HG02973 (cell line): ENCODE measurements around the gene ORMDL3.

Experiments used
- ATAC-seq: cut with Tn5 transposase; IDR thresholded peaks from one replicate; pipeline ENCODE4 v1.9.1; 2021; ENCODE audit warnings: moderate library complexity; ENCODE audit not compliant: unreplicated experiment

ORMDL3 gene, protein sequence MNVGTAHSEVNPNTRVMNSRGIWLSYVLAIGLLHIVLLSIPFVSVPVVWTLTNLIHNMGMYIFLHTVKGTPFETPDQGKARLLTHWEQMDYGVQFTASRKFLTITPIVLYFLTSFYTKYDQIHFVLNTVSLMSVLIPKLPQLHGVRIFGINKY

DNA sequence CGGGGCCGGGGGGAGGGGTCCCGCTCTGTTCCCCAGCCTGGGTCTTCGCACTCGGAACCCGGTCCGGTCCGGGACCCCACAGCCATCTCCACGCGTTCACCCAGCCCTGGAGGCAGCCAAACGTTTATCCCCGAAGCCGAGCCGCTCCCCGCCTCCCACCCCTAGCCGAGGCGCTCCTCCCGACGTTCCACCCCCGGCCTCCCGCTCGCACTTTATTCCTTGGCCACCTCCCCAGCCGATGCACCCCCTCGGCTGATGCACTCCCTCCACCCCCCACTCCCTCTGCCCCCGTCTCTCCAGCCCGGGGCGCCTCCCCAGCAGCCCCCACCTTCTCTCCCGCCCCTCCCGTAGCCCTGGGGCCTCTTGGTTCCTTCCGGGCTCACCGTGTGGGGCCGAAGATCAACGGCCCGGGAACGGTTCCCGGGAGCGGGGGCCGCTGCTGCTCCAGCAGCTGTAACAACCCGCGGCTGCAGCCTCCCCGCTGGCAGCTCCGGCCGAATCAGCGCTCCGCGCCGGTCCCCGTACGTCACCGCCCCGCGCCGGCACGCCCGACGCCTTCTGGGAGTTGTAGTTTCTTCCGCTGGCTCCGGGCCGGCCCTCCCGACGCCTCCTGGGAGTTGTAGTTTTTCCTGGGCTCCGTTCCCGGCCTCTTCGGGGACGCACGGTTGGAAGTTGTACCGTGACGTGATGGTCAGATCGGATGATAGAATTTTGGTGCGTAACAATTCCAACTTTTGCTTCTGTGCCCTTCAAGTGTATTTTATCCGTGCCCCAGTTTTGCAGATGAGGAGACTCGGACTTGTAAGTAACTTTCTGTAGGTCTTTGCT, at the start of gene ORMDL3, which contains the start of gene LRRC3C:
TSS of gene ORMDL3 (minus strand) at position 501 of the 828 bp plus-strand sequence. CDS start 3,398 bp downstream, outside the sequence.
TSS of gene LRRC3C (plus strand) at position 632 of the 828 bp plus-strand sequence. CDS start 13,792 bp downstream, outside the sequence.
- ATAC-seq = peak; percentile 61

DNA sequence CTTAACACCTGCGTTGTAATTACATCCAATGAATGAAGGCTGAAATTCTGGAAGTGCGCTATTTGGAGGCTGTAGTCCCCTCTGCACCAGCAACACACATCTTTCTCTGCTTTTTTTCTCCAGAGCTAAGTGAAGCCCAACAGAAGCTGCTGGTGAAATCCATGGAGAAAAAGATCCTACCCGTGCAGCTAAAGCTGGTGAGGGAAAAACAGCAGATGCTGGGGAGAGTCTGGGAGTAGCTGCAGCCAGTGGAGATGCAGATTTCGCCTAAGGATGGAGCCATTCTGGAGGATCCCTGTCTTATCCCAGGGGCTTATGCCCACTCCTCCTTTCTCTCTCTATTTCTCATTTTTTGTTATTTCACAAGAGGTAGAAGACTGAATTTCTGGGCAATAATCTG, 48.4 kb upstream of the ORMDL3 start:
- no peak for ATAC-seq

DNA sequence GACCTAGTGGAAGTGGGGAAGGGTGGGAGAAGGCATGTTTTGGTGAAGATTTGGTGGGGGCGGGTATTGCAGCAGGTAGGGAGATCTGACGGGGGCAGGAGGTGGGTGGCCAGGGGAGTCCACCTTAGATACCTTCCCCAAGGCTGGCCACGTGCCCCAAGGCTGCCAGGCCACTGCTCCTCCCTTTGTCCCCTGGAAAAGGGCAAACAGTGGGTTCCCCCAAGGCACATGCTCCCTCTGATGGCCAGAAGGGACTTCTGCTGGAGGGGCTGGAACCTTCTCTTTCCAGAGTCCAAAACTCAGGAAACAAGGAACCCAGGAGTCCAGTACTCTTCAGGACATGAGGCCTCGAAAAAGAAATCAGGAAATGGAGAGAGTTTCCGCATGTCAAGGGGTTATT, 47.0 kb upstream of the ORMDL3 start:
- ATAC-seq = no peak

DNA sequence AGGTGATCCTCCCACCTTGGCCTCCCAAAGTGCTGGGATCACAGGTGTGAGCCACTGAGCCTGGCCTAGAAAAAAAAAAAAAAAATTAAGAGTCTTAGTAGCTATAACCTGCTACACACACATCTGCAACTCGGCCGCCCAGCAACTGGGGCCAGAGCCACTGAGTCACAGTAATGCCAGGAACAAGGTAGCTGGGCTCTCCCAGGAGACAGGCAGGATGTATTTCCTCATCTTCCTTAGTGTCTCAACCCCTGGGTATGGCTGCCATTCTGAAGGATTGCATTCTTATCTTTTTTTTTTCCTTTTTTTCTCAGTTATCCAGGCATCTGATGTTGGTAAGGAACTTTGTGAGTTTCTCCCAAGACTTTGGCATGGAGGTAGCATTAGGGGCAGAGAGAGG, 46.1 kb upstream of the ORMDL3 start:
- no peak for ATAC-seq

DNA sequence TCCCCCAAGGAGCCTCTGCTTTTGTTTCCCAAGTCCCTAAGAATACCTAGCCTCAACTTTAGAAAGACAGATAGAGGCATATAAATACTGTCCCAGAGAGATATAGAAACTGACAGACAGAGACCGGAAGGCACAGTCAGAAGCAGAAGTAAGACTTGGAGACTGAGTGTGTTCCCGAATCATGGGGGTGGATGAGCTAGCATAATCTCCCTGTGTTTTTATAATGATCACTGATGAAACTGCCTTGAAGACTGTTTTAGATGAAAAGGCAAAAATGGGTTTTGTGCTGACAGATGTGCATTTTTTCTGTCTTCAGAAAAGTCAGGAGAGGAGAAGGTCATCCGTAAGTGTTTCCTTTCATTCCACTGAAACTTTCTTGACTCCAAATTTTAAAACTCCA, 44.9 kb upstream of the ORMDL3 start:
- no peak for ATAC-seq

DNA sequence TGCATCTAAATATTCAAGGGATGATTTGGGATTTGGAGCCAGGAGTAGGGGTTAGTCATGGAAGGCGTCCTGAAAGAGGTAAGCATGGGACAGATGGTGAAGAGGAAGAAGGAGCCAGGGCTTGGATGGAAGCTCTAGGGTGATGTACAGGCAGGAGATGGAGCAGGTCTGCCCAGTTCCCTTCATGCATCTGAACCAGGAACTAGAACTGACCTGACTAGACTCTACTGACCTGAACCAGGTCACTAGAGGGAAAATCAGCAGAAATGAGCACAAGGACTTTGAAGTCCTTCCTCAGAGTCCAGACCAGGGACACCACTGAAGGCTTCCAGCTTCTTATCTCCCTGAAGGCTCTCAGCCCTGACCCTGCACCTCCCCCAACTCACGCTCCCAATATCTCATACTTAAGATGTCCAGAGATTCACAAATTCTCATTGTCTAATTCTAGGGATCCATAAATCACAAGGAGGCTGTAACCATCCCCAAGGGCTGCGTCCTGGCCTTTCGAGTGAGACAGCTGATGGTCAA, 43.7 kb upstream of the ORMDL3 start:
- ATAC-seq = no peak

DNA sequence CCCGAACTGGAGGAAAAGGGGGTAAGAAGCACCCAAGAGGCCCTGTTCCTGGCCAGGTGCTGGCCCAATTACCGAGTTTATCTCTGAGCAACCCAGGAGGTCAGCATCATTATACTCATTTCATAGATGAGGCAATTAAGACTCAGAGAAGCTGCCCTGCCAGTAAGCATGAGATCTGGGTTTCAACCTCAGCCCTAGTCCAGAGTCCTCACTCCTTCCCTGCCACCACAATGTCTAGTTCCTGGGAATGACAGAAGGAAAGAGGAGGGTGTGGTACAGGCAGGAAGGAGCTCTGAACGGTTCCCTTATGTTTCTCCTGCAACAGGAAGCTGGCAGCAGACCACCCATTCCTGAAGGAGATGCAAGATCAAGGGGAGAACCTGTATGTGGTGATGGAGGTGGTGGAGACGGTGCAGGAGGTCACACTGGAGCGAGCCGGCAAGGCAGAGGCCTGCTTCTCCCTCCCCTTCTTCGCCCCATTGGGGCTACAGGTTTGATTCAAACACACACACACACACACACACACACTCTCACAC, 42.8 kb upstream of the ORMDL3 start:
- no peak for ATAC-seq

DNA sequence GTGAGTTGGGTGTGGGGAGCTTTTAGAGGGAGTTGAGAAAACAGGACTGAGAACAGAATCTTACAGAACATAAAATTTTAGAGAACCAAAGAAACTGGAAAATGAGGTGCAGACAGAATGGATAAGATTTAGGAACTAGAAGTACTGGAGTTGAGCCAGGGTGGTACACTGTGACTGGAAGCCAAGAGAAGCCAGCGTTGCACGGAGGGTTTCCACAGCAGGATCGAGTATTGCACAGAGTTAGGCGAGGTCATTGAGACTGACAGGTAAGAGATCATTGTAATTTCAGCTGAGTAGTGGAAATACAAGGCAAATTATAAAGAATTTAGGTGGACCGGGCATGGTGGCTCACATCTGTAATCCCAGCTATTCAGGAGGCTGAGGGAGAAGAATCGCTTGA, 42.0 kb upstream of the ORMDL3 start:
- ATAC-seq = no peak

DNA sequence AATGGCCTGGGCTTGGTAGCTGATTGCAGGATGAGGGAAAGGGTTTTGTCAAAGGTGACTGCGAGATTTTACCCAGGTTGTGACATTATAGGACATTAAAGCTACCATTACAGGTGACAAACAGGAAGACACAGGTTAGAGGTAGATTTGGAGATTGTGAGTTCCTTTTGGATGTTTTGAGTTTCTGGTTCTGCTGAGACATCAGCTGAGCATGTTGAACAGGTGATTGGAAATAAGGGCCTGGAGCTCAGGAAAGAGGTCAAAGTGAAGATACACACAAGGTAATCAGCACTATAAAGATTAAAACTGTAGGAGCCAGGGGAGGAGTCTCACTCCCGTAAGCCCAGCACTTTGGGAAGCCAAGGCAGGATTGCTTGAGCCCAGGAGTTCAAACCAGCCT, 41.4 kb upstream of the ORMDL3 start:
- no peak for ATAC-seq

DNA sequence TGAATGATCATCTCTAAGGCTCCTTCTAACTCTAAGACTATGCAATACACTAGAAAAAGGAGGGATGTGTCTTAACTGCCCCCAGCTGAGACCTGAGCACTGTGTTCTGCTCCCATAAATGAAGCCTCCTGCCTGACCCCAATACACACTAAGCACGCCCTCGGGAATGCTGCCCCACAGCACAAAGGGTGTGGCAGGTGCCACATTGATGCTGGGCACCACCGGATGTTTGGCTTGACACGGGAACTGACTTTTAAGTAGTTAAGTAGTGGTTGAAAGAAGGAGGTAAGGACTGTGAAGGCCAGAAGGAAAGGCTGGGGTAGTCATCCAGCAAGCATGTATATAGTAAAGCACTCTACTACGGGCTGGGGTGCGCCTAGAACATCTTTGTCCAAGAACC, 39.4 kb upstream of the ORMDL3 start:
- no peak for ATAC-seq

DNA sequence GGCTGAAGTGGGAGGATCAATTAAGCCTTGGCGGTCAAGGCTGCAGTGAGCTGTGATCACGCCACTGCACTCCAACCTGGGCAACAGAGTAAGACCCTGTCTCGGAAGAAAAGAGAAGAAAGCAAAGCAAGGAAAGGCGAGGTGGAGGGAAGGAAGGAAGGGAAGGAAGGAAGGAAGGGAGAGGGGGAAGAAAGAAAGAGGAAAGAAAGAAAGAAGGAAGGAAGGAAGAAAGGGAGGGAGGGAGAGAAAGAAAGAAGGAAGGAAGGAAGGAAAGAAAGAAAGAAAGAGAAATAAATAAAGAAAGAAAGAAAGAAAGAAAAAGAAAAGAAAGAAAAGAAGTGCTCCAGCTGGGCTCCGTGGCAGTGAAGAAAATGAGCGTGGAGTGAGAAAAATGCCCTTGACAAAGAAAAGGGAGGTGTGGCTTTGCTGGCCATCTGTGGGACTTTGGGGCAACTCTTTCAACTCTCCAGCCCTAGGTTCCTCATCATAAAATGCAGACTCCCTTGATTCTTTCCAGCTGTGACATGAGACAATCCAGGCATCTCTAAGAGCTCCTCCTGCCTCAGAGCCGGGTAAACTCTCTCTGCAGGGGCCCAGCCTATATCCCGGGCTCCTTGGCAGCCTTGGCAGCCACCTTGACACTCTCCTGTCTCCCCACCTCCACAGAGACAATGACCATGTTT, 37.8 kb upstream of the ORMDL3 start:
- no peak for ATAC-seq

DNA sequence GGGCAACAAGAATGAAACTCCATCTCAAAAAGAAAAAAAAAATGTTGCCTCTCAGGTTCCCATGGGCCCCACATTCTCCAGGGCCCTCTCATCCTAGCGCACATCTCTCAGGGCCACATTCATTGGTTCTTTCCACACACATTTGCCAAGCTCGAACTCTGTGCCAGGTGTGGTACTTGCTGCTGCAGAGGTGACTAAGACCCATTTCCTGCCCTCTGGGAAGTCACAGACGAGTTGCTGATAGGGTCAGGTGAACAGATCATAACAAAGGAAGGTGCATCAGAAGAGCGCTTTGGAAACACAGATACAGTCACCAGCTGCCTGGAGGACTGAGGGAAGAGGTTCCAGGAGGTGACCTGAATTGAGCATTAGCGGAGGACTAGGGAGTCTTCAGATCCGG, 36.4 kb upstream of the ORMDL3 start:
- ATAC-seq = no peak

DNA sequence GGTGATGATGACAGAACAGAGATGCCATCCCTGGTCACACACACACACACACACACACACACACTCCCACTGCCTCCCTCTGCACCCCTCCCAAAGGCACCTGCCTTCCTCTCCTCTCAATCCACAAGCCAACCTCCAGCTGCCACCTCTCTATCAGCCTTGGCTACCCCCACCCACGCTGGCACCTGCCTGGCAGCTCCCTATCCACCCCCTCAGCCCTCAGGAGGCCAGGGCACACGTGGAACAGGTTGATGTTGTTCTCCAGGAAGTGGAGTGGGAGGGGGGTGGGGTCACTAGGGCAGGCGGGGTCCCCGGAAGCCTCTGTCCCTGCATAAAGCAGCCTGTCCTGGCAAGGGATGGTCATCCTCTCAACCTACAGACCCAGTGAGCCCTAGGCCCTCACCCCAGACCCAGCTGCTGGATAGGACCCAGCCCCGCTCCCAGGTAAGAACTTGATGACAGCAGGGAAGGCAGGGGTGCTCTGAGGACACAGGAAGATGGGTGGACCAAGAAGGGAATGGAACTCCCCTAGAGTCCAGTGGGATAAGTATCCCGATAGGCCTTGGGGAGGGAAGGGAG, 35.3 kb upstream of the ORMDL3 start, which contains the start of gene GSDMA:
TSS of gene GSDMA (plus strand) at position 363 of the 579 bp plus-strand sequence. CDS start 2,684 bp downstream, outside the sequence.
- no peak for ATAC-seq

DNA sequence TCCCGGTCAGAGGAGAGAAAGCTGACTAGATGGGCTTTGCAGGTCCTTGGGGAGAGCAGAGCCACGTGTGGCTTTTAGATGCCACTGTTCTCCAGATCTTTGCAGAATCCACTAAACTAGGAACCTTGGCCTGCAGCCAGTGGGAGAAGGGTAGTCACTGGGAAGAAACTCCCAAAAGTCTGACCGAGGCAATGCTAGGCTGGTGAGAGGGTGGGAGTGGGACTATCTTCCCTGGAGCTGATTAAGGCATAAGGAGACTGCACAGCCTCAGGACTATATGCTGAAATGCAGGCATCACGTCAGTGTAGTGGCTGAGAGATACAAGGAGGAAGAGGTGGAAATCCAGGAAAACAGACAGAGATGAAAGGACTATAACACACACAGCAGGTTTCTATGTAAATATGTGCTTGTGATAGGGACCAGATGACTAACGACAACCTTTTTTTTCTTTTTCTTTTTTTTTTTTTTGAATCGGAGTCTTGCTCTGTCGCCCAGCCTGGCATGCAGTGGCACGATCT, 33.2 kb upstream of the ORMDL3 start:
- no peak for ATAC-seq

DNA sequence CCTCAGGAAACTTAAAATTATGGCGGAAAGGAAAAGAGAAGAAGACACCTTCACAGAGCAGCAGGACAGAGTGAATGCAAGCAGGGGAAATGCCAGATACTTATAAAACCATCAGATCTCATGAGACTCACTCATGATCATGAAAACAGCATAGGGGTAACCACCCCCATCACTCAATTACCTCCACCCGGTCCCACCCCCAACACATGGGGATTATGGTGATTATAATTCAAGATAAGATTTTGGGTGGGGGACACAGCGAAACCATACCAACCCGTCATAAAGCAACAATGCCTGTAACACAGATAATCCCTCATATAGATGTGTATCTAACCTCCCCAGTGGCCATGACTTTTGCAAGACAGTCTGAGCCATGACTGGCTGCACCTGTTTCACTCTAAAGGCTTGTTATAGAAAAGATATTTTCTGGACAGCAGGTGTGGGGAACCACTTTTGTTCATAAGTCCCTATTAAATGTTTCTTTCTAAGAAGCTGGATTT, 28.4 kb upstream of the ORMDL3 start:
- no peak for ATAC-seq

DNA sequence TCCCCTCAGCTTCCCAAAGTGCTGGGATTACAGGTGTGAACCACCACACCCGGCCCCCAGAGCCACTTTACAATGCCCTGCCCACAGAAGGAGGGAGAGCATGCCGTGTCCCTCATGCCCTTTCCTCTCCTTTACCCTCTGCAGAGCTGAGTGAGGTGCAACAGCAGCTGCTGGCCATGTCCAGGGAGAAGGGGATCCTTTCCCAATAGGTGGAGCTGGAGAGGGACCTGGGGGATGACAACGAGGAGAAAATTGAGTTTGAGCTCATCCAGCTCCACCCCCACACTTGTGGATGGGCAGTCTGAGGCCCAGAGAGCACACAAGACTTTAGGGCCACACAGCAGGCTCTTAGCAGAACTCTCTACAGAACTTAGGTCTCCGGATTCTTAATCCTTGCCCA, 27.5 kb upstream of the ORMDL3 start:
- no peak for ATAC-seq

DNA sequence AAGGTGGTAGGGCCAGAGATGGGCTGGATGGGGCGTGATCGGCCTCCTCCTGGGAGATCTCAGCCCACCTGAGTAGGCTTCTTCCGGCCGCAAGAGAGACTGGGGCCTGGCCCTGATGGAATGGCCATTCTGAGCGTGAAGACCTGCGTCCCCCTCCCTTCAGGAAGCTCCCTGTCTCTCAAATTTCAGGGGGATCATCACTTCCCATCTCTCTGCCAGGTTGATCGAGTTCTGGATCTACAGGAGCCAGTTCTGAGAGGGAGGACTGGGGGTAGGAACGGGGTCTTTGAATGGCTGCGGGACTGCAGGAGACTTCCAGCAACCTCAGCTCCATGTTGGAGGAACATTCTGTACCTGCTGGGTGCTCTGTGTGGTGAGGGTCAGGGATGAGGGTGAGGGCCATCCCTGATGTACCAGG, 26.1 kb upstream of the ORMDL3 start:
- no peak for ATAC-seq

DNA sequence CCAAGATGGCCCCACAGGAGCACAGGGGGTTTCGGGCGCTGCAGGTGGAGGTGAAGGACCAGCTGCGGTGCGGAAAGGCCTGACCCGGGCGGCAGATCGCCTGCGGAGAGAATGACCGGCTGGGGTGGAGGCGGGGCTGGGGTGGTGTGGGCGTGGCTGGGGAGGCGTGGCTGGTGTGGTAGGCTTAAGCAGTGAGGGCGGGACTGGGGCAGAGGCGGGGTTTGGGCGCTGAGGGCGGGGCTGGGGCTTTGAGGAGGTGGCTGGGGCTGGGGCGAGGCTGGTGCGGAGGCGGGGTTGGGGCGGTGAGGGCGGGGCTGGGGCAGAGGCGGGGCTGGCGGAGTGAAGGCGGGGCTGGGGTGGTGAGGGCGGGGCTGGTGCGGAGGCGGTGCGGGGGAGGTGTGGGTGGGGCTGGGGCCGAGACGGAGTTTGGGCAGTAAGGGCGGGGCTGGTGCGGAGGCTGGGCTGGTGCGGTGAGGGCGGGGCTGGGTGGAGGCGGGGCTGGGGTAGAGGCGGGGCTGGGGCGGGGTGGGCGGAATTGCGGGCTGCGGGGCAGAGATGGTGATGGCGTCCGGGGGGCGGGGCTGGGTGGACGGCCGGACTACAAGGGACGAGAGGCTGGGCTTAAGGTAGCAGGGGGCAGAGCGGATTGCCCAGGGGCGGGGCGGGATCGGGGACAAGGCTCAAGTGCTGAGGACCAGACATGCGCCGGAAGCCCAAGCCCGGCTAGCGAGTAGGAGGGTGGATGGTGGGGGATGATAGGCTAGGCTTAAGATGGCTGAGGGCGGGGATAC, 25.5 kb upstream of the ORMDL3 start:
- peak; percentile 54 for ATAC-seq

DNA sequence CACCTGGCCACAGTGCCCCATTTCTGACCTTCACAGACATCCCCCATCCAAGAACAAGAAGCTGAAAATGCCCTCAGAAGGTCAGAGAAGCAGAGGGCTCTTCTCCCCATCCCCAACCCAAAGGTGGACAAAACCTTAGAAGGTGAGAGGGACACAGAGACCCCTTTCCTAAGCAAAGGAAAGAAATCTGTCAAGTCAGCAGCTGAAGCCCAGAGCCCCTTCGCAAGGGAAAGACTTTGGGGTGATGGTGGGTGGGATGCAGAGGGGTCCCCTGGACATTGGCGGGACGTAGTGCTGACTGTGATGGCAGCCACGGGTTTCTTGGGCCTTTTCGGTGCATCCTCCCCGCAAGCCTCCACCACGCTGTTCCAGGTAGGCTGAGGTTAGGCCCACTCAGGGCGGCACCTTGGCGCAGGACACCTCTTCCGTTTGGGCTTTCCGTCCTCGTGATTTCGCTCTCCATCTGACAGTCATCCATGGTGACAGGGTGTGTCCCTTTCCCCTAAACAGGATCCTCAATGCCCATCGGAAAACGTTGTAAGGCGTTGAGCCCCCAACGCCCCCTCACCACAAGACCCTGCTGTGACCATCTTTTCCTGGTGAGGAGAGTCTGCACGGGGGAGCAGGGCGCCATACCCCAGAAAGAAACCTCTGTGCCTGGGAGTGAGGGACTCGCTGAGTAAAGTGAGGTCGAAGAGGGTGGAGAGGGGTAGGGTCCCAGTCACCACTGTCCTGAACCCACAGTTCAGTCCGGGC, 24.7 kb upstream of the ORMDL3 start:
- peak; percentile 22 for ATAC-seq
